Forelimb muscle (tissue), 1 donor: ENCODE data around the gene MBD3. TPM values are rescaled to one million over a fixed set of nuclear protein-coding genes. Genes with fewer than 3 reads are reported as not detected.

Experiments
- DNase-seq: peaks from one replicate; pipeline ENCODE4 v3.0.0-alpha.2; 2013; ENCODE audit warnings: low read depth
- polyA plus RNA-seq: library from polyadenylated mRNA; unstranded; fragments of 120-200 nt; gene quantifications from one replicate; pipeline ENCODE4 v1.2.1, GENCODE V29; 2013; ENCODE audit not compliant: insufficient read length

Gene MBD3
- polyA plus RNA-seq, 1 donor, result 62.6 TPM

DNA sequence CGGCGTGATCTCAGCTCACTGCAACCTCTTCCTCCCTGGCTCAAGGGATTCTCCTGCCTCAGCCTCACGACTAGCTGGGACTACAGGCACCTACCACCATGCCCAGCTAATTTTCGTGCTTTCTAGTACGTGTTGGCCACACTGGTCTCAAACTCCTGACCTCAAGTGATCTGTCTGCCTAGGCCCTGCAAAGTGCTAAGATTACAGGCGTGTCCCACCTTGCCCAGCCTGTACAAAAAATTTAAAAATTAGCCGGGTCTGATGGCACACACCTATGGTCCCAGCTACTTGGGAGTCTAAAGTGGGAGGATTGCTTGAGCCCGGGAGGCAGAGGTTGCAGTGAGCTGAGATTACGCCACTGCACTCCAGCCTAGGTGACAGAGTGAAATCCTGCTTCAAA is 19.9 kb downstream of the MBD3 start:
- DNase-seq, result no peak

DNA sequence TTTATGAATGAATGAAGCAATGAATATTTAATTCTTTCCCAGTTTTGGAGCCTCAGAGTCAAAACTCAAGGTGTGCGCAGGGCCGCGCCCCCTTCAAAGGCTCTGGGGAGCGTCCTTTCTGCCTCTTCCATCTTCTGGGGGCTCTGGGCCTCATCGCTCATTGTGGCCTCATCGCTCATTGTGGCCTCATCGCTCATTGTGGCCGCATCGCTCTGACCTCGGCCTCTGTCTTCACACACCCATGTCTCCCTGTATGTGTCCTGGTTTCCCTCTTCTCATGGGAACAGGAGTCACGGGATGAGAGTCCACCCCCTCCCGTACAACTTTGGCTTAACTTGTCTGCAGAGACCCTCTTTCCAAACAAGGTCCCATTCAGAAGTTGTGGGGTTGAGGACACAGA is 21.3 kb downstream of the MBD3 start:
- no peak for DNase-seq

DNA sequence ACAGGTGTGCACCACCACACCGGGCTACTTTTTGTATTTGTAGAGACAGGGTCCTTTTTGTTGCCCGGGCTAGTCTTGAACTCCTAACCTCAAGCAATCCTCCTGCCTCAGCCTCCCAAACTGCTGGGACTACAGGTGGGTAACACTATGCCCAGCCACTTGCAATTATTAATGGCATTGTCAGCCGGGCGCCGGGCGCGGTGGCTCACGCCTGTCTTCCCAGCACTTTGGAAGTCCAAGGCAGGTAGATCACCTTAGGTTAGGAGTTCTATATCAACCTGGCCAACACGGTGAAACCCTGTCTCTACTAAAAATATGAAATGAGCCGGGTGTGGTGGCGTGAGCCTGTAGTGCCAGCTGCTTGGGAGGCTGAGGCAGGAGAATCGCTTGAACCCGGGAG is 21.8 kb downstream of the MBD3 start:
- DNase-seq, result no peak

DNA sequence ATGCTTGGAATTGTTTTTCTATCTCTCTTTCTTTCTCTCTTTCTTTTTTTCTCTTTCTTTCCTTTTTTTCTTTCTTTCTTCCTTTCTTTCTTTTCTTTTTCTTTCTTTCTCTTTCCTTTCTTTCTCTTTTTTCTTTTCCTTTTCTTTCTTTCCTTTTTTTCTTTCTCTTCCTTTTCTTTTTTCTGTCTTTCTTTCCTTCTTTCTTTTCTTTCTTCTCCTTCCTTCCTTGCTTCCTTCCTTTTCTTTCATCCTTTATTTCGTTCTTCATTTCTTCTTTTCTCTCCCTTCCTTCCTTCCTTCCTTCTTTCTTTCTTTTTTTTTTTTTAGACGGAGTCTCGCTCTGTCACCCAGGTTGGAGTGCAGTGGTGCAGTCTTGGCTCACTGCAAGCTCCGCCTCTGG is 22.7 kb downstream of the MBD3 start:
- DNase-seq, result no peak

DNA sequence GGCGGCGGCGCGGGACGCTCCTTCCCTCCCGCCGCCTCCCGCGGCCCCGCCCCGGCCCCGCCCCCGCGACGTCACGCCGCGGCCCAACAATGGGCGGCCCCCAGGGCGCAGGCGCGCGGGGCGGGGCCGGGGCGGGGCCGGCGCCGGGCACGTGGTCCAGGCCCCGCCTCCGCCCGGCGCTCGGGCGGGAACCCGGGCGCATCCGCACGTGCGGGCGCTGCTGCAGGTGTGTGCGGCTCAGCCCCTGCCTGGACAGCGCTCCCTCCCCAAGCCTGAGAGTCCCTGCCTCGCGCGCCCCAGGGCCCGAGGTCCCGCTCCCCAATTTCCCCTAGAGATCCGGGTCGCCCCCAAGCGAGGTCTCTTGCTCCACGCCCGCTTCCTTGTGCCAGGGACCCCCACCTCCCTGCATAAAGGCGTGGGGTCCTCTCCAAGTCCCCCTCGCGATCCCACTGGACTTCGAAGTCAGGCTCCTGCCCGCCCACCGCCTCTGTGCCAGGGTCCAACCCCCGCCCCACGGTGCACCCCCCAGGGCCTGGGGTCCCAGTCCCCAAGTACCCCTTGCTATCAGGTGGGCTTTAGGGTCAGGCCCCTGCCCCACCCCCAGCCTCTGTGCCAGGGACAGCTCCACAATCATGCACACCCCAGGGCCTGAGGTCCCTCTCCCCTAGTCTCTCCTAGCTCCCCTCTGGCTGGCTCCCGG is 24.2 kb downstream of the MBD3 start, which contains the start of gene MEX3D:
Gene MEX3D, minus strand, starts transcription at position 6 of the 700 bp plus-strand sequence. CDS start 267 bp downstream, outside the sequence.
- DNase-seq, result no peak

DNA sequence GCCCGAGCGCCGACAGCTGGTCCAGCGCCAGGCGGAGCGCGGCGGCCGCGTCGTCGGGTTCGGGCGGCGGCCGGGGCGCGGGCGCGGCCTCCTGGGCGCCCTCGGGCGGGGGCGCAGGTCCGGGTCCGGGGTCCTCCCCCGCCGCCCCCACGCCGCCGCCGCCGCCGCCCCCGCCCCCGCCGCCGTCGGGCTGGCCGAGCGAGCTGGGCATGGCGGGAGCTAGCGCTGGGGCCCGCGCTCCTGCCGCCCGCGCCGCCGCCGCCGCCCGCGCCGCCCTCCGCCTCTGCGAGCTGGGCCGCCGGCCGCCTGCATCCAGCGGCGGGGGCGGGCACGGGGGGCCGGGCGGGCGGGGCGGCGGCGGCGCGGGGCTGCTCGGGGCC is 24.8 kb downstream of the MBD3 start:
- DNase-seq, result no peak

DNA sequence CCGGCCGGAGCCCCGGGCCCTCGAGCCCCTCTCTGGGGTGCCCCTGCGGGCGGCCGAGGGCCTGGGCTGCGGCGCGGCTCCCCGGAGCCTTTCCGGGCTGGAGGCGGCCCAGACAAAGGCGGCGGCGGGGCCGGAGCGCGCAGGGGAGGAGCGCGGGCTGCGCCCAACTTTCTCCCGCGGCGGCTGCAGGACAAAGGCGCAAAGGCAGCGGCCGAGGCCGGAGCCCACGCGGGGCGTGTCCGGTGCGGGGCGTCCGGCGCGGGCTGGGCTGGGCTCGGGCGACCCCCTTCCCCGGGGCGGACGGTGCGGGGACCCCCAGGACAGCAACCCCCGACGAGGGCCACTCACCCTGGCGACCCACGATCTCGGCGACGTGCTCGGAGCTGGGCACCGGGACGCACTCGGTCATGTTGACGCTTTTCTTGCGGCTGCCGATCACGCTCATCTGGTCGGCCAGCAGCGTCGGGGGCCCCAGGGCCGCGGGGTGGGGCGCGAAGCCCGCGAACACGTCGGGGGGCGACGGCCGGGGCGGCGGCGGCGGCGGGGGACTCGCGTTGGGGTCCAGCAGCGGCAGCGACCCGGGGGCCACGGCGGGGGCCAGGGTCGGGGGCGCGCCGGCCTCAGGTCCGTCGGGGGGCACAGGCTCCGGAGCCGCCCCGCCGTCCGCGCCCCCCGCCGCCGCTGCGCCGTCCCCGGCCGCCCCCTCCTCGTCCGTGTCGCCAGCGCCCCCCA is 25.4 kb downstream of the MBD3 start:
- DNase-seq, result no peak

DNA sequence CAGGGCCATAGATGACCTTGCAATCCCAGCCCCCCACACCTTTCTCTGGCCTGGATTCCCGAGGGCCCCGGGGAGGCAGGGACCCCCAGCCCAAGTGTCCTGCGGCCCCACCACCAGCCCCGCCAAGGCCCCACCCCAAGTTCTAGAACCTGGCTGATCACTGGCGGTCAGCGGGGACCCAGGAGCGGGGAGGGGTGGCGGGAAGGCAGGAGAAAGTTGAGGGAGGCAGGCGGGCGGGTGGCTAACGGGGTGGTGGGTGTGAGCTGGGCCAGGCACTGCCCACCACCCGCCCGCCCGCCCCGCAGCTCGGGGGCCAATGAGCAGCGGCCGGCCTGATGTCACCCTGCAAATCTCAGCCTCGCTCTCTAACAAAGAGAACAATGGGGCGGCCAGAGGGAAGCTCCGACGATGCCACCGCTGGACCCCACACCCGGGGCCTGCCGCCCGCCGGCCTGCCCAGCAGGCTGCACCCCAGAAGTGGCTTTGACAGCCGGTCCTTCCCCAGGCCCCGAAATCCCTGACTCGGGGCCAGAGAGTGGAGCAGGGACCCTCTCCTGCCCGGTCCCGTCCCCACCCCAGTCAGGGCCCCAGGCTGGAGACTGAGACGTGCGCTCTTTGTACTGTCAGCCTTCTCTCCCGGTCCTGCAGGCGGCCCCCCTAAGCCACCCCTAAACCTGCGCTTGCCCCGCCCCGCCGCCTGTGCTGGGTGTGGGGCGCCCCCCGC is 26.1 kb downstream of the MBD3 start:
- DNase-seq, result peak; percentile 47

DNA sequence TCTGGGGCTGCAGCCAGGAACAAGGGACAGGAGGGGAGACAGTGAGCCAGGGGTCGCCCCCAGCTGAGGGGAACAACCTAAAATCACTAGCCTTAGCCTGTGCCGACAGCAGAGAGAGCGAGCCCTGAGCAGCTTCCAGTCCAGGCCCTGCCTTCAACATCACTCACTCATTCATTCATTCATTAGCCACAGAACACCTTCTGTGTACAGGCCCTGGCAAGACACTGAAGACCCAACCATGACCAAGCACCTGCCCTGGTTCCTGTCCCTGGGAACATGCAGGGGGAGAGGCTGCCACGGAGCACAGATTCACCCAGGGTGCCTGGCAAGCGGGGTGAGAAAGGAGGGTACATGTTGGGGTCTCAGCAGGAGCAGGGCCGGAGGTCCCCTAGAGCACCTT is 29.4 kb downstream of the MBD3 start:
- no peak for DNase-seq

DNA sequence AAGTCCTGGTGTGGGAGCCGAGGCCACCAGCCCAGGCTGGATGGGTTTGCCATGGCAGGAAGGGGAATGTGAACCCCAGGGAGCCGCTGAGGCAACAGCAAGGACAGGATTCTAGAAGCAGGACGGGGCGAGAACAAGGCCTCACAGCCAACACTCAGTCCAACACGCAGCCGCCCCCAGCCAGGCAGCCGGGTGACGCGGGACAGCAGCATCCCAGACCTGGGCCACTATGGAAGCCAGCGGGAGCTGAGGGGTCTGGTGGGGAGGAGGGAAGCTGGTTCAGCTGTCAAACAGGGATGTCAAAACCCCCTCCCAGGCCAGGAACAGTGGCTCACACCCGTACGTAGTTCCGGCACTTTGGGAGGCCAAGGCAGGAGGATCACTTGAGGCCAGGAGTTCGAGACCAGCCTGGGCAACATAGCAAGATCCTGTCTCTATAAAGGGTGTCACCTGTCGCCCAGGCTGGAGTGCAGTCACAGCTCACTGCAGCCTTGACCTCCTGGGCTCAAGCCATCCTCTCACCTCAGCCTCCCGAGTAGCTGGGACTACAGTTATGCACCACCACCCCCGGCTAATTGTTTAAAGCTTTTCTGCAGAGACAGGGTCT is 31.3 kb downstream of the MBD3 start:
- DNase-seq, result no peak

DNA sequence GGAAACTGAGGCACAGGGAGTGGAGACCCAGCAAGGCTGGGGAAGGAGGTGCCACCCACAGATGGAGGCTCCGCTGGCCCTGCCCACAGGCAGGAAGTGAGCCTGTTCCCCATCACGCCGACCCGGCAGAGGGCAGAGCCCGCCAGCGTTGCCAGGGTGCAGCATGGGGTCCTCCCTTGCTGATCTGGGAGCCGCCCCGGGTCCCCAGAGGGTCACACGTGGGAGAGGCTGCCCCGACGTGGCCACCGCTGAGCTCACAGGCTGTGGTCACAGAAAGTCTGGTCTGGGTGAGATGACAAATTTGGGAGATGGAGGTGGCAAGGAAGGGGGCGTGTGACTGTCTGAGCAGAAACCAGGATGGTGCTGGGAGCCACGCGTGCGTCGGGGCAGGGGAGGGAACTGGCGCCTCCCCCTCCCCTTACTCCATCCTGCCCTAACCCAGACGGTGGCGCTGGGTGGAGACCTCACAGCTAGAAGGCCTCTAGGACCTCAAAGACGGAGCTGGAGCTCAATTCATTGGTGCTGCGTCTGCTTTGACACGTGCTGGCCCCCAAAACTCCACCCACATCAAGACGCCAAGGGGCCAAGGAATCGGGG is 32.3 kb downstream of the MBD3 start:
- no peak for DNase-seq

DNA sequence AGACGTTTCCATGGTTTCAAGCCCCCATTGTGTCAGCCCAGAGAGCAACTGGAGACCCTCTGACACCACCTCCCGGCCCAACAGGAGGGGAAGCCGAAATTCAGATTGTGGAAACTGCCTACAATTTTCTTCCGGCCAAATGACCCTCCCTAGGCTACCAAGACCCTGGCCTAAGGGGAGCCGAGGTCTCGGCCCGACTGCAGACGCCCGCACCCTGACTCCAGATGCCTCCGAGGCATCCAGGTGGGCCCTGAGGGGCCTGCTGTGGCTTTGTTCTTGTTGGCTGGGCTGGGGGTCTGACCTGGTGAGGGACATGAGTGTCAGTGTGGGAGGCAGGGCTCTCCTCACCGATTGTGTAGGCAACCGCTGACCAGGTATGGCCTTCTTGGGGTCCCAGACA is 34.1 kb downstream of the MBD3 start:
- DNase-seq, result no peak

DNA sequence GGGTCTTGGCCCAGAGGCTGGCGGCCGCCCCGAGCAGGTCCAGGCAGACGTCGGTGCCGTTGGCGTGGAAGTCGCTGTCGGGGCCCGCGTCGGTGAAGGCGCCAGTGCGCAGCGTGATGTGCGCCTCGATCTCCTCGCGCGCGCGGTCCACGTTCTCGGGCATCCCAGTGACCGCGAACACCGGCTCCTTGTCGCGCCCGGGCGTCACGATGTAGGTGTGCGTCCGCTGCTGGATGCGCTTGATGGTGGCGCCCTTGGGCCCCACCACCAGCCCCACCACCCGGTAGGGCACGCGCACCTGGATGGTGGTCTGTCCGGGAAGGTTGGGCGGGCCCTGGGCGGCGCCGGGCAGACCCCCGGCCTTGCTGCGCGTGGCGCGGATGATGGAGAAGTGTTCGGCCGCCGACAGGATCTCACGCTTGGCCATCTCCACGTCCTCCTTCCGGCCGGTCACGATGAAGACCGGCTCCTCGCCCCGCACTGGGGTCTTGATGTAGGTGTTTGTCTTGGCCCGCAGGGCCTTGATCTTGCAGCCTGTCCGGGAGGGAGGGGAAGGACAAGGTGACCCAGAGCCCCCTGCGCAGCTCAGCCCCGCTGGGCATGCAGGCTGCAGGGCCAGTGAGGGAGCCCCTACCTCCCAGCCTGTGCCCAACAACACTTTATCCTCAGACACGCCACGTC is 36.1 kb downstream of the MBD3 start:
- DNase-seq, result no peak

DNA sequence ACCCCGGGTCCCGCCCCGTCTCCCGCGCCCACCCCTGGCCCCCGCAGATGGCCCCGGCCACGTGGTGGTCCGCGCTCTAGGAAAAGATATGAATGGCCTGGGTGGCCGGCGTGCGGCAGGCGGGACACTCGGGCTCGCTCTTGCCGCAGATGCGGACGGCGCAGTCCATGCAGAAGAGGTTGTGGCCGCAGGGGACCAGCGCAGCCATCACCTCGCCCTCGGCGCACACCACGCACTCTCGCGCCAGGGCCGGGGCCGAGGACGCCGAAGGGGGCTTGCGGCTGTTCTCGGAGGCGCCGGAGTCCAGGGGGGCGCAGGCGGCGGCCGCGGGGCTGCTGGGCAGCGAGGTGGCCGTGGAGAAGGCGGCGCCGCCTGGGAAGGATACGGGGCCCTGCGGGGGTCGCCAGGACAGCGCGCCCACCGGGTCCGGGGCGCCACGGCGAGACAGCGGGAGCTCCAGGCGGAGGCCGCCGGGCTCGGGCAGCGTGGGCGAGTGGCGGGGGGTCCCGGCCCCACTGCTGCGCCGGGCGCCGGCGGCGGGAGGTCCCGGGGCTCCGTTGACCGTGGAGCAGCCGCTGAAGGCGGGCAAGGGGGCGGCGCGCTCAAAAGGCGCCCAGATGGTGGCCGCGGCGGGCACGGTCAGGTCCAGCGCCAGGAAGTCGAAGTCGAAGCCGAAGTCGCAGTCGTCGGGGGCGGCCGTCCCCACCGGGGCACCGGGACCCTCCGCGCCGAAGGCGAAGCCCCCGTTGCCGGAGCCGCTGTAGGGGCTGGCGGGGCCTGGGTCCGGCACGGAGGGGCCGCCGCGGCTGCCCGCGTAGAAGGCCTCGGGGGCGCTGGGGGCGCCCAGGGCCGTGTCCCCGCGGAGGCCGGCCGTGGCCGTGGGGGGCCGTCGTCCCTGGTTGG is 36.9 kb downstream of the MBD3 start:
- DNase-seq, result no peak

DNA sequence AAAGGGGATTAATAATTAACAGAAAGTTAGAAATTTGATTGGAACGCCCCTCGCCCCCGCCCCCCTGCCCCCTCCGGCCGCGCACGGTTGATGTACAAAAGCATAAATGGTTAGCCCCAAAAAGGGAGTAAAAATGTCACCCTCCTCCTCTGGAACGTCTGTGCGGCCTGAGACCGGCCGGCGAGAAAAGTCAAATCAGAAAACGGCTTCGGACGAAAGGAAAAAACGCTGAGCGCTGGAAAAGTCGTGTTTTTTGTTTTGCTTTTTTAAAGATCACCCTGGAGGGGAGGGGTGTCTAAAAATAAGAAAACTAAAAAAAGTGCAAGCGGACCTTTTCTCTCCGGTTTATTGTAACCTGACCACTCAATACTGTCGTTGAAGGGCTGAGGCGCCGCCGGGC is 37.7 kb downstream of the MBD3 start:
- no peak for DNase-seq

DNA sequence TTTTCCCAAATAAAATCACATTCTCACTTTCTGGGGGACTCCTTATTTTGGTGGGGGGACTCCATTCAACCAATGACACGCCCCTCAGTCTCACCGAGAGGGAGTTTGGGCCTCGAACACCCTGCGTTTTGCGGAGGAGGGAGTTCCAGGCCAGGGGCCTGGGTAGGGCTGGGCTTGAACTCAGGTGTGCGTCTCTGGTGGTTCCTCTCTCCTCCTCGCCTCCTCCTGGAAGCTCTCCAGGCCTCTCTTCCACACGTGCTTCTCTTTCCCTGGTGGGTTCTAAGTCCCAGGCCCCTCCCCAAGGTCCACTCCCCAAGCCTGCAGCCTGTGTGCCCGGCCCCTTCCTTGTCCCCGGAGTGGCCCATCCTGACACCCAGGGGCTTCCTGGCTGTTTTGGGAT is 39.2 kb downstream of the MBD3 start:
- DNase-seq, result no peak

DNA sequence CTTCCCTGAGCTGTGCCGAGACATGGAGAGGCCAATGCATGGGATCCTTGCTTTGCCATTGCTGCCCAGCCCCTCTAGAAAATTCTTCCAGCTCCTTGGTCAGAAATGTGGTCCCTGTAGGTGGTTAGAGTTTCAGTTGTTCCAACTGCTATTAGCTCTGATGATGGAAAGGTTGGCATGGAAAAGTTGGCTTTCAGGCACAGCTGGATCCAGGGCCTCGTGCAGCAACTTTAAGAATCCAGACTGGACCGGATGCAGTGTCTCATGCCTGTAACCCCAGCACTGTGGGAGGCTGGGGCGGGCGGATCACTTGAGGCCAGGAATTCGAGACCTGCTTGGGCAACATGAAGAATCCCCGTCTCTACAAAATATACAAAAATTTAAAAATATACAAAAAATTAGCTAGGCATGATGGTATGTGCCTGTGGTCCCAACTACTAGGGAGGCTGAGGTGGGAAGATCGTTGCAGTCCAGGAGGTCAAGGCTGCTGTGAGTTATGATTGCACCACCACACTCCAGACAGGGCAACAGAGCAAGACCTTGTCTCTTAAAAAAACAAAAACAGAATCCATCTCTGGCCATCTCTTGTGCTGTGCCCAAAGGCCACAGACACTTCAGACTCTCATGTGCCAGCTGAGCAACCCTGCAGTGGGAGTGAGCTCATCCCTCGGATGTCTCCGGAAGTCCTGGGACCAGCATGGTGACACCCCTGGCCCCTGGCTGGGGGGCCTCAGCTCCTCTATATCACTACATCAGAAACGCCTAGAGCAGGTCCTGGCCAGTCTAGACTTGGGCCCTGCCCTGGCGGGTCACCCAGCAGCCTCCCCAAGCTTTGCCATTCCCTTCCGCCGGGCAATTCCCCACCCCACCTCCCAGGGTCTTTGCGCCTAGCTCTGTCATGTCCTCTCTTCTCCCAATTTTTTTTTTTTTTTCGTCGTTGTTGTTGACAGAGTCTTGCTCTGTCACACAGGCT is 41.3 kb downstream of the MBD3 start:
- no peak for DNase-seq

DNA sequence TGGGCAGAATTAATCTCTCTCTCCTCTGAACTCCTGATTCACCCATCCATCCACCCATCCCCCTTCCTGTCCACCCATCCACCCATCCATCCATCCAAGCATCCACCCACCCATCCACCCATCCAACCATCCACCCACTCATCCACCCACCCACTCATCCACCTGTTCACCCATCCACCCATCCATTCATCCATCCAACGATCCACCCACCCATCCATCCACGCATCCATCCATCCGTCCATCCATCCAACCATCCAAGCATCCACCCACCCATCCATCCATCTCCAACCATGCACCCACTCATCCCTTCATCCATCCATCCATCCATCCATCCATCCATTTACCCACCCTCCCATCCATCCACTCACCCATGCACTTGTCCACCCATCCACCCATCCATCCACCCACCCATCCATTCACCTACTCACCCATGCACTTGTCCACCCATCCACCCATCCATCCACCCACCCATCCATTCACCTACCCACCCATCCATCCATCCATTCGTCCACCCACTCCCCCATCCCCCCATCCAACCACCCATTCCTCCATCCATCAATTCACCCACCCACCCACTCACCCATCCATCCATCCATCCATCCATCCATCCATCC is 43.2 kb downstream of the MBD3 start:
- DNase-seq, result no peak
